ENCODE results near the gene QSOX2. TPM values are rescaled to one million over a fixed set of nuclear protein-coding genes. Genes with fewer than 3 reads are reported as not detected.

The QSOX2 gene
- total RNA-seq, 4 donors from 2014 or later, result 10.2 to 15.8 (median 12.1) TPM

DNA sequence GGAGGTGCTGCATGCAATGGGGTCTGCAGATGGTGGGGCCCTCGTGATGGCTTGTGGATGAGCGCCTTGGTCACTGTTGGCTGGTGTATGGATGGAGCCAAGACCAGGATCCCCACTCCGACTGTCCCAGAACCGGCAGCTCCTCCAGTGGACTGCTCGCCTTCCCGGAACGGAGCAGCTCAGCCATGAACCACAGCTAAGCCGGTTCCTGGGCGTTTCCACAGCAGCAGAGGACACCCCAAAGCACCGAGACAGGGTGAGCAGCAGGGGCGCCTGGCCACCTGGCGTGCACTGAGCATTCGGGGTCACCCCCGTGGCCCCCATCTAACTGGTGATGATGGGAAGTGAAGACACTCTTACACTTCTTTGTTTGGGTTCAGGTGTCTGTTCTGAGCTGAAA is 32.1 kb upstream of the QSOX2 start:
- H3K27me3 ChIP-seq, result peaks cover 46% of the 10 kb centered on the region

GRCh38 chr9:136276716-136277115 is 31.1 kb upstream of the QSOX2 start:
- TF ChIP-seq CTCF (IDR thresholded peaks at IDR 0.05) (no peak), POLR2AphosphoS5 (IDR thresholded peaks at IDR 0.05) (no peak), EP300 (IDR thresholded peaks at IDR 0.05) (no peak), POLR2A (IDR thresholded peaks at IDR 0.05) (no peak)
- H3K36me3 ChIP-seq, result no peaks in the 10 kb centered on the region
- H3K9me3 ChIP-seq, result no peaks in the 10 kb centered on the region
- no peak for DNase-seq (ENCODE audit: low spot score in 2 of 2)
- peaks cover 40% of the 10 kb centered on the region for H3K27me3 ChIP-seq
- no peak overlapping the region for H3K27ac ChIP-seq
- H3K4me1 ChIP-seq, result no peaks in the 10 kb centered on the region
- H3K4me3 ChIP-seq, result no peak overlapping the region
- WGBS, result 94% methylated on average over 3 of the region's 11 CpGs

More for the DNA sequence above, 32.1 kb upstream of the QSOX2 start:
- DNase-seq (ENCODE audit: low spot score in 2 of 2), result no peak
- Histone ChIP-seq H3K4me1 (no peaks in the 10 kb centered on the region), H3K27ac (no peak overlapping the region), H3K4me3 (no peak overlapping the region), H3K9me3 (no peaks in the 10 kb centered on the region), H3K36me3 (no peaks in the 10 kb centered on the region)
- no peak for TF ChIP-seq CTCF (IDR thresholded peaks at IDR 0.05)
- no peak for TF ChIP-seq EP300 (IDR thresholded peaks at IDR 0.05)
- no peak for TF ChIP-seq POLR2A (IDR thresholded peaks at IDR 0.05)
- no peak for TF ChIP-seq POLR2AphosphoS5 (IDR thresholded peaks at IDR 0.05)
- 77% methylated on average over 5 of the region's 14 CpGs for WGBS

- WGBS, result 71% methylated on average over 10 of the region's 21 CpGs
These were observed 30.2 kb upstream of the QSOX2 start for GRCh38 chr9:136275655-136276429.

GRCh38 chr9:136274786-136275654 is 29.4 kb upstream of the QSOX2 start:
- Histone ChIP-seq H3K27ac (no peak overlapping the region), H3K9me3 (no peaks in the 10 kb centered on the region), H3K4me1 (no peaks in the 10 kb centered on the region), H3K36me3 (no peaks in the 10 kb centered on the region), H3K27me3 (peaks cover 40% of the 10 kb centered on the region), H3K4me3 (no peak overlapping the region)
- no peak for DNase-seq (ENCODE audit: low spot score in 2 of 2)
- TF ChIP-seq EP300 (IDR thresholded peaks at IDR 0.05) (no peak), POLR2AphosphoS5 (IDR thresholded peaks at IDR 0.05) (no peak), CTCF (IDR thresholded peaks at IDR 0.05) (no peak), POLR2A (IDR thresholded peaks at IDR 0.05) (no peak)
- WGBS, result 78% methylated on average over 14 of the region's 28 CpGs

More at GRCh38 chr9:136275655-136276429, 30.2 kb upstream of the QSOX2 start:
- H3K9me3 ChIP-seq, result no peaks in the 10 kb centered on the region
- no peaks in the 10 kb centered on the region for H3K4me1 ChIP-seq
- H3K27ac ChIP-seq, result no peak overlapping the region
- DNase-seq (ENCODE audit: low spot score in 2 of 2), result no peak
- H3K27me3 ChIP-seq, result peaks cover 40% of the 10 kb centered on the region
- H3K36me3 ChIP-seq, result no peaks in the 10 kb centered on the region
- no peak for TF ChIP-seq EP300 (IDR thresholded peaks at IDR 0.05)
- no peak for TF ChIP-seq CTCF (IDR thresholded peaks at IDR 0.05)
- no peak for TF ChIP-seq POLR2A (IDR thresholded peaks at IDR 0.05)
- no peak for TF ChIP-seq POLR2AphosphoS5 (IDR thresholded peaks at IDR 0.05)
- no peak overlapping the region for H3K4me3 ChIP-seq

Data from suprapubic skin (tissue), 4 donors.